NCI-H2171 (cell line): ENCODE measurements around the gene EGFLAM.

Experiments used
- DNase-seq: peaks from one replicate; lab custom pipeline; 2025; lab: John Stamatoyannopoulos, UW

The EGFLAM gene

GRCh38 chr5:38265546-38266179 lies 7.3 kb downstream of the EGFLAM start:
- peak; percentile 53 for DNase-seq

GRCh38 chr5:38267372-38267771 lies 9.0 kb downstream of the EGFLAM start:
- DNase-seq: peak; percentile 94

GRCh38 chr5:38273626-38274025 lies 15.3 kb downstream of the EGFLAM start:
- DNase-seq: no peak

GRCh38 chr5:38274370-38274769 lies 16.0 kb downstream of the EGFLAM start:
- no peak for DNase-seq

GRCh38 chr5:38284384-38284783 lies 26.0 kb downstream of the EGFLAM start:
- DNase-seq: no peak

GRCh38 chr5:38285226-38285625 lies 26.9 kb downstream of the EGFLAM start:
- DNase-seq: no peak

GRCh38 chr5:38286002-38286401 lies 27.6 kb downstream of the EGFLAM start:
- no peak for DNase-seq

GRCh38 chr5:38287124-38287523 lies 28.8 kb downstream of the EGFLAM start:
- no peak for DNase-seq

- DNase-seq: no peak
Measured at GRCh38 chr5:38289457-38289856, 31.1 kb downstream of the EGFLAM start.

- no peak for DNase-seq
Measured at GRCh38 chr5:38290028-38290653, 31.8 kb downstream of the EGFLAM start.

- DNase-seq: peak; percentile 94
Measured at GRCh38 chr5:38291355-38291754, 33.0 kb downstream of the EGFLAM start.

GRCh38 chr5:38292228-38292627 lies 33.9 kb downstream of the EGFLAM start:
- no peak for DNase-seq

- no peak for DNase-seq
Measured at GRCh38 chr5:38295751-38296150, 37.4 kb downstream of the EGFLAM start.

GRCh38 chr5:38297830-38298608 lies 39.7 kb downstream of the EGFLAM start:
- no peak for DNase-seq

- no peak for DNase-seq
Measured at GRCh38 chr5:38299585-38299984, 41.2 kb downstream of the EGFLAM start.

GRCh38 chr5:38305148-38305547 lies 46.8 kb downstream of the EGFLAM start:
- DNase-seq: no peak

- DNase-seq: no peak
Measured at GRCh38 chr5:38307845-38308244, 49.5 kb downstream of the EGFLAM start.

GRCh38 chr5:38316544-38317224 lies 58.3 kb downstream of the EGFLAM start:
- no peak for DNase-seq

GRCh38 chr5:38317868-38318267 lies 59.5 kb downstream of the EGFLAM start:
- DNase-seq: peak; percentile 85

- DNase-seq: no peak
Measured at GRCh38 chr5:38319491-38319890, 61.1 kb downstream of the EGFLAM start.

GRCh38 chr5:38321978-38322377 lies 63.6 kb downstream of the EGFLAM start:
- no peak for DNase-seq

- no peak for DNase-seq
Measured at GRCh38 chr5:38323645-38324295, 65.4 kb downstream of the EGFLAM start.
